HG02973 (cell line): ENCODE measurements around the gene ADORA2B.
"Not testable (repeated sequence)": the region's sequence is repeated elsewhere in the genome, so short reads cannot be mapped to it uniquely, and the experiment has no call there.

Experiments
- ATAC-seq: cut with Tn5 transposase; IDR thresholded peaks from one replicate; pipeline ENCODE4 v1.9.1; 2021; ENCODE audit warnings: moderate library complexity; ENCODE audit not compliant: unreplicated experiment

Gene ADORA2B

GRCh38 chr17:15921640-15922039 is 23.3 kb upstream of the ADORA2B start:
- no peak for ATAC-seq

- ATAC-seq, result no peak
Observed at GRCh38 chr17:15922586-15922985, 22.3 kb upstream of the ADORA2B start.

- no peak for ATAC-seq
Observed at GRCh38 chr17:15926039-15926740, 18.7 kb upstream of the ADORA2B start.

- ATAC-seq, result no peak
Observed at GRCh38 chr17:15928286-15928785, 16.6 kb upstream of the ADORA2B start.

- no peak for ATAC-seq
Observed at GRCh38 chr17:15929941-15930340, 15.0 kb upstream of the ADORA2B start.

- ATAC-seq, result no peak
Observed at GRCh38 chr17:15930426-15930825, 14.5 kb upstream of the ADORA2B start.

- ATAC-seq, result no peak
Observed at GRCh38 chr17:15931394-15931793, 13.5 kb upstream of the ADORA2B start.

GRCh38 chr17:15934866-15935265 is 10.1 kb upstream of the ADORA2B start:
- ATAC-seq, result no peak

GRCh38 chr17:15935891-15936290 is 9.0 kb upstream of the ADORA2B start:
- no peak for ATAC-seq

- not testable (repeated sequence) for ATAC-seq
Observed at GRCh38 chr17:15936481-15936880, 8.4 kb upstream of the ADORA2B start.

GRCh38 chr17:15941781-15942180 is 3.1 kb upstream of the ADORA2B start:
- no peak for ATAC-seq

- no peak for ATAC-seq
Observed at GRCh38 chr17:15942207-15942833, 2.6 kb upstream of the ADORA2B start.

- no peak for ATAC-seq
Observed at GRCh38 chr17:15943971-15944758, 765 bp upstream of the ADORA2B start.

- no peak for ATAC-seq
Observed at GRCh38 chr17:15945527-15946191, 729 bp downstream of the ADORA2B start.

- no peak for ATAC-seq
Observed at GRCh38 chr17:15946611-15947120, 1.7 kb downstream of the ADORA2B start.

GRCh38 chr17:15947271-15947670 is 2.3 kb downstream of the ADORA2B start:
- no peak for ATAC-seq

GRCh38 chr17:15947976-15948752 is 3.2 kb downstream of the ADORA2B start:
- no peak for ATAC-seq

GRCh38 chr17:15951368-15952047 is 6.6 kb downstream of the ADORA2B start:
- ATAC-seq, result no peak

- ATAC-seq, result no peak
Observed at GRCh38 chr17:15952048-15952532, 7.2 kb downstream of the ADORA2B start.
